ENCODE measurements around the gene ALDH1A1.

The ALDH1A1 gene

DNA sequence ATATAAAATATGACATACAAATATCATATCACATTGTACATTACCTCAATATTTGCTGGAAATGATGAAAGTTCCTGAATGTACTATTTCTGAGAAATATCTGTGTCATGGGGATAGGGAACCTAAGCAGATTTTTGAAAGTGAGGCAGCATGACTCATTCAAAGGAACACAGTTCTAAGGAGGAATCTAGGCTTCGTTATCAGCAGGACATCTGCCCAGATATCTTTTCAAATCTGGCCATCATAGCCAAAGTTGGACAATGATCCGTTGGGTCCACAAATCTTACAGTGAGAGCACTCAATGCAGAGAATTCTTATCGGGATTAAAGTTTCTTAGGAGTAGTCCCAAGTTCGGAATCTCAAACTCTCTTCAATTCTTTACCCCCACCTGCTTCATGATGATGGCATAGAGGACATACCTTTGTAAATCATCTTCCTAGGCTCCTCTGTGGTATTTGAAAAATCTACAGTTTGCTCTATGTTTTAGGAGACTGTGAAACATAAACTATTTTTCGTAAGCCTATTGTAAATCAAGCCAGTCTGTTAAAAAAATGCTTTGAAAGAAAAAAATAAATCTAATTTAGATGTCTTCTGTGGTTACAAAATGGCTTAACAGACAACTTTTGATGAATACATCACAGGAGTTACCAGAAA, 29.4 kb upstream of the ALDH1A1 start:
- Histone ChIP-seq H3K4me3 (ENCODE audit: low read length) (no peak overlapping the region), H3K4me1 (ENCODE audit: low read length) (no peaks in the 10 kb centered on the region), H3K27me3 (replicated peaks; ENCODE audit: insufficient read depth, low read length) (no peaks in the 10 kb centered on the region), H3K9ac (ENCODE audit: low read length) (no peak overlapping the region), H3F3A (ENCODE audit: insufficient read depth, low read length) (no peaks in the 10 kb centered on the region), H2AFZ (ENCODE audit: low read length) (no peak overlapping the region), H3K27ac (ENCODE audit: low read length) (no peak overlapping the region), H3K79me2 (ENCODE audit: low read length) (no peaks in the 10 kb centered on the region), H4K20me1 (ENCODE audit: insufficient read depth, low read length) (no peaks in the 10 kb centered on the region), H3K36me3 (replicated peaks; ENCODE audit: insufficient read depth, low read length) (no peaks in the 10 kb centered on the region), H3K4me2 (ENCODE audit: low read depth, low read length) (no peak overlapping the region), H3K9me3 (replicated peaks; ENCODE audit: insufficient read depth, low read length) (no peaks in the 10 kb centered on the region), H3K9me2 (replicated peaks; ENCODE audit: insufficient read depth, low read length) (no peaks in the 10 kb centered on the region)
- DNase-seq = no peak
- TF ChIP-seq EZH2phosphoT487 (IDR thresholded peaks at IDR 0.05; ENCODE audit: low read length) (no peak), EZH2 (optimal IDR thresholded peaks at IDR 0.05; ENCODE audit: low read depth, low read length) (no peak)

DNA sequence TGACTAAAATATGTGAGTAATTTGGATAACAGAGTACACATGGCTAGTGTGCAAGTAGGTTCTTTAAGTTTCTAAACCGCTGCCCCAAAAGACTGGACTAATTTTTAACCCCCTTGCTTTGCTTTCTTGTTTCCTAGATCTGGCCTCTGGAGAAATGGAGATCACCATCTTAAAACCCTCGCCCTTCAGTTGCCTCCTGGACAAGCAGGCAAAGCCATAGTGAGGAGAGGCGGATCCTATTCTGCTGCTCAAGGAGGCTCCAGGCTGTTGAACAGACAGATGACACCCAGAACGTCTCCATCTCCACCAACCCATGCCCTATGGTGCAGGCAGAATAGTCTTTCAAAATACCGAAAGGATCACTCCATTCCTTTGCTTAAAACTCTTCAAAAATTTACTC, 28.6 kb upstream of the ALDH1A1 start:
- Histone ChIP-seq H3K4me1 (ENCODE audit: low read length) (no peaks in the 10 kb centered on the region), H3K27ac (ENCODE audit: low read length) (no peak overlapping the region), H3K9ac (ENCODE audit: low read length) (no peak overlapping the region), H2AFZ (ENCODE audit: low read length) (no peak overlapping the region), H3K36me3 (replicated peaks; ENCODE audit: insufficient read depth, low read length) (no peaks in the 10 kb centered on the region), H3K27me3 (replicated peaks; ENCODE audit: insufficient read depth, low read length) (no peaks in the 10 kb centered on the region), H3K9me2 (replicated peaks; ENCODE audit: insufficient read depth, low read length) (no peaks in the 10 kb centered on the region), H3K79me2 (ENCODE audit: low read length) (no peaks in the 10 kb centered on the region), H3F3A (ENCODE audit: insufficient read depth, low read length) (no peaks in the 10 kb centered on the region), H3K9me3 (replicated peaks; ENCODE audit: insufficient read depth, low read length) (no peaks in the 10 kb centered on the region), H3K4me2 (ENCODE audit: low read depth, low read length) (no peak overlapping the region), H3K4me3 (ENCODE audit: low read length) (no peak overlapping the region), H4K20me1 (ENCODE audit: insufficient read depth, low read length) (no peaks in the 10 kb centered on the region)
- TF ChIP-seq EZH2 (optimal IDR thresholded peaks at IDR 0.05; ENCODE audit: low read depth, low read length) (no peak), CTCF (IDR thresholded peaks at IDR 0.05; ENCODE audit: low read length) (no peak), EZH2phosphoT487 (IDR thresholded peaks at IDR 0.05; ENCODE audit: low read length) (no peak)
- DNase-seq = no peak

DNA sequence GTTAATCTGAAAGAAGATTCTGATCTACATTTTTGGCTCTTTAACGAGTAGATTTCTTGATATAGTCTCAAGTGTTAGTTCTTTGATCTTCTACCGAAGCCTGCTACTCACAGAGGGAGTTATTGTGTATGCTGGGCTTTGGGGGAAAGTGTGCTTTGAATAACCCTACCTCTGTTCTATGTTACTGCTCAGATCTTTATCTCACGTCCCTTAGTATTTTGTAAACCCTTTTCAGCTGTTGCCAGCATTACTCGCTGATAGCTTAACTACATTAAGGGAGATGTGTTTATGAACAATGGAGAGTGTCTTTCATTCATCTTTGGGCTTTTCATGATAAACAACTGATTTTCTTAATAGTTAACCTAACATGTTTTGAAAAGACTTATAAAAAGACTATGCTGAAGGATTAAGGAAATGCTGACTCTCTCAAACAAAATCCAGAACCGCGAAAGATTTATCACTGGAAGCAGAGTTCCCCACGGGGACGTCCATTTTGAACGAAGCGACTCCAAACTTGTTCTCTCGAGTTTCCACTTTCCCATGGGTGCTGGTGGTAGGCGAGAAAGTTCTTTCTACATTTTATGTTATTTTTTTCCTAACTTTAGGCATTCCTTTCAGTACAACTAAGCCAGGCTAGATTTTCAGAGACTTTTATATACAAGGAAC, 27.9 kb upstream of the ALDH1A1 start:
- no peak for DNase-seq
- TF ChIP-seq CTCF (IDR thresholded peaks at IDR 0.05; ENCODE audit: low read length) (no peak), EZH2phosphoT487 (IDR thresholded peaks at IDR 0.05; ENCODE audit: low read length) (no peak), EZH2 (optimal IDR thresholded peaks at IDR 0.05; ENCODE audit: low read depth, low read length) (no peak)
- H3K9ac ChIP-seq (ENCODE audit: low read length) = no peak overlapping the region
- H3K9me2 ChIP-seq (replicated peaks; ENCODE audit: insufficient read depth, low read length) = no peaks in the 10 kb centered on the region
- H2AFZ ChIP-seq (ENCODE audit: low read length) = no peak overlapping the region
- H3K4me2 ChIP-seq (ENCODE audit: low read depth, low read length) = no peak overlapping the region
- H3K79me2 ChIP-seq (ENCODE audit: low read length) = no peaks in the 10 kb centered on the region
- no peaks in the 10 kb centered on the region for H3F3A ChIP-seq (ENCODE audit: insufficient read depth, low read length)
- no peaks in the 10 kb centered on the region for H3K36me3 ChIP-seq (replicated peaks; ENCODE audit: insufficient read depth, low read length)
- no peaks in the 10 kb centered on the region for H3K4me1 ChIP-seq (ENCODE audit: low read length)
- H3K27ac ChIP-seq (ENCODE audit: low read length) = no peak overlapping the region
- H3K4me3 ChIP-seq (ENCODE audit: low read length) = no peak overlapping the region
- no peaks in the 10 kb centered on the region for H4K20me1 ChIP-seq (ENCODE audit: insufficient read depth, low read length)
- no peaks in the 10 kb centered on the region for H3K27me3 ChIP-seq (replicated peaks; ENCODE audit: insufficient read depth, low read length)
- no peaks in the 10 kb centered on the region for H3K9me3 ChIP-seq (replicated peaks; ENCODE audit: insufficient read depth, low read length)

DNA sequence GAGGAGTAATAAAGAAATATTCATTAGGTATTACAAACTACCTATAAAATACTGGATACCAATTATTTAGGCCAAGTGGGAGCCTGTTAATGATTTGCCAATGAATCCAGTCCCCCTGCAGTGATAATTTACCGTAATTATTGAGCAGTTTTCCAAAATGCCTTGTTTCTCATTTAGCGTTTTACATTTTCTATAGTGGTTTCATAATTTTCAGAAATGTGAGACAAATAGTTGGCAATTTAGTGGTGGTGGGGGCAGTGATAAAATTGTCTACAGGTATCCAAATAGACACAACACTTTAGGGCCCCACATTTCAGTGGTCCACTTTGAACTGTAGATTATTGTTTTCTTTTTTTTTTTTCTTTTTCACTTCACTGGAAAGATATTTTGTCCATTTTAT, 27.3 kb upstream of the ALDH1A1 start:
- Histone ChIP-seq H4K20me1 (ENCODE audit: insufficient read depth, low read length) (no peaks in the 10 kb centered on the region), H3K4me3 (ENCODE audit: low read length) (no peak overlapping the region), H2AFZ (ENCODE audit: low read length) (no peak overlapping the region), H3K9me3 (replicated peaks; ENCODE audit: insufficient read depth, low read length) (no peaks in the 10 kb centered on the region), H3K79me2 (ENCODE audit: low read length) (no peaks in the 10 kb centered on the region), H3K27ac (ENCODE audit: low read length) (no peak overlapping the region), H3K9me2 (replicated peaks; ENCODE audit: insufficient read depth, low read length) (no peaks in the 10 kb centered on the region), H3K9ac (ENCODE audit: low read length) (no peak overlapping the region), H3K36me3 (replicated peaks; ENCODE audit: insufficient read depth, low read length) (no peaks in the 10 kb centered on the region), H3K27me3 (replicated peaks; ENCODE audit: insufficient read depth, low read length) (no peaks in the 10 kb centered on the region), H3K4me2 (ENCODE audit: low read depth, low read length) (no peak overlapping the region), H3K4me1 (ENCODE audit: low read length) (no peaks in the 10 kb centered on the region), H3F3A (ENCODE audit: insufficient read depth, low read length) (no peaks in the 10 kb centered on the region)
- DNase-seq = no peak
- no peak for TF ChIP-seq CTCF (IDR thresholded peaks at IDR 0.05; ENCODE audit: low read length)
- no peak for TF ChIP-seq EZH2 (optimal IDR thresholded peaks at IDR 0.05; ENCODE audit: low read depth, low read length)
- TF ChIP-seq EZH2phosphoT487 (IDR thresholded peaks at IDR 0.05; ENCODE audit: low read length) = no peak
